Stimulated activated naive CD8-positive, alpha-beta T cell treated with anti-CD3 and anti-CD28 coated beads, Interleukin-15, amount 100 ng/mL, for 72 hours (primary cell): ENCODE results near the gene SCN5A.

ENCODE experiments used
- ATAC-seq: fragments of 150-1000 bp; cut with Tn5 transposase; 2 replicates; pipeline ENCODE4 v1.10.0; 2021; ENCODE audit warnings: mild to moderate bottlenecking, moderate library complexity
- DNase-seq, 2 donors: peaks; one replicate each; pipeline ENCODE4 v3.0.0; 2021 to 2022
- H3K27ac Mint-ChIP-seq, 2 donors: one replicate each; pipeline ENCODE4 v1.8.0; 2022; ENCODE audit warnings: mild to moderate bottlenecking in 2 of 2, mixed read lengths in 2 of 2, moderate library complexity in 2 of 2
- H3K27me3 Mint-ChIP-seq: one replicate; pipeline ENCODE4 v1.8.0; 2022; ENCODE audit warnings: mixed read lengths
- H3K4me1 Mint-ChIP-seq: one replicate; pipeline ENCODE4 v1.8.0; 2022; ENCODE audit warnings: mild to moderate bottlenecking, mixed read lengths
- H3K4me3 Mint-ChIP-seq, 2 donors: one replicate each; pipeline ENCODE4 v1.8.0; 2022; ENCODE audit warnings: mild to moderate bottlenecking in 2 of 2, mixed read lengths in 2 of 2, moderate library complexity in 1 of 2
- H3K9me3 Mint-ChIP-seq, 2 donors: one replicate each; pipeline ENCODE4 v1.8.0; 2022; ENCODE audit warnings: mixed read lengths in 2 of 2

SCN5A gene

GRCh38 chr3:38649500-38650247, at the start of gene SCN5A:
SCN5A (minus strand) TSS chr3:38649687; CDS start chr3:38633307, 16,380 bp downstream.
- H3K4me1 Mint-ChIP-seq, result peaks cover 6% of the 10 kb centered on the region
- peak; percentile 46 to 55 for DNase-seq
- H3K27ac Mint-ChIP-seq, result peak within 1 kb of the TSS in 1 of 2 donors; percentile 2
- H3K9me3 Mint-ChIP-seq, result no peaks in the 10 kb centered on the region
- peak; percentile 82 for ATAC-seq
- H3K27me3 Mint-ChIP-seq, result peaks cover 18% of the 10 kb centered on the region
- H3K4me3 Mint-ChIP-seq, result peak within 1 kb of the TSS; percentile 64 to 71

GRCh38 chr3:38698760-38699159, 49.3 kb upstream of the SCN5A start:
- H3K27ac Mint-ChIP-seq, result no peak overlapping the region
- no peak for ATAC-seq
- DNase-seq, result no peak
- no peaks in the 10 kb centered on the region for H3K4me1 Mint-ChIP-seq
- H3K9me3 Mint-ChIP-seq, result no peaks in the 10 kb centered on the region
- peaks cover 6% of the 10 kb centered on the region for H3K27me3 Mint-ChIP-seq
- H3K4me3 Mint-ChIP-seq, result no peak overlapping the region

GRCh38 chr3:38698061-38698460, 48.6 kb upstream of the SCN5A start:
- no peak overlapping the region for H3K27ac Mint-ChIP-seq
- ATAC-seq, result no peak
- no peaks in the 10 kb centered on the region for H3K9me3 Mint-ChIP-seq
- DNase-seq, result no peak
- H3K27me3 Mint-ChIP-seq, result peaks cover 6% of the 10 kb centered on the region
- no peaks in the 10 kb centered on the region for H3K4me1 Mint-ChIP-seq
- no peak overlapping the region for H3K4me3 Mint-ChIP-seq

GRCh38 chr3:38696034-38696433, 46.5 kb upstream of the SCN5A start:
- DNase-seq (no peak), ATAC-seq (no peak)
- no peak overlapping the region for H3K4me3 Mint-ChIP-seq
- H3K9me3 Mint-ChIP-seq, result no peaks in the 10 kb centered on the region
- no peak overlapping the region for H3K27ac Mint-ChIP-seq
- peaks cover 6% of the 10 kb centered on the region for H3K27me3 Mint-ChIP-seq
- H3K4me1 Mint-ChIP-seq, result no peaks in the 10 kb centered on the region

GRCh38 chr3:38690185-38690584, 40.7 kb upstream of the SCN5A start:
- DNase-seq (no peak), ATAC-seq (no peak)
- Mint-ChIP-seq H3K27ac (no peak overlapping the region), H3K9me3 (no peaks in the 10 kb centered on the region), H3K27me3 (no peaks in the 10 kb centered on the region), H3K4me1 (no peaks in the 10 kb centered on the region), H3K4me3 (no peak overlapping the region)

- no peak overlapping the region for H3K27ac Mint-ChIP-seq
- no peaks in the 10 kb centered on the region for H3K27me3 Mint-ChIP-seq
- H3K9me3 Mint-ChIP-seq, result no peaks in the 10 kb centered on the region
- ATAC-seq, result no peak
- no peak for DNase-seq
- no peaks in the 10 kb centered on the region for H3K4me1 Mint-ChIP-seq
- H3K4me3 Mint-ChIP-seq, result no peak overlapping the region
Observed at GRCh38 chr3:38689774-38690173, 40.3 kb upstream of the SCN5A start.

GRCh38 chr3:38689346-38689745, 39.9 kb upstream of the SCN5A start:
- ATAC-seq, result no peak
- H3K4me1 Mint-ChIP-seq, result no peaks in the 10 kb centered on the region
- no peak for DNase-seq
- no peak overlapping the region for H3K4me3 Mint-ChIP-seq
- no peak overlapping the region for H3K27ac Mint-ChIP-seq
- H3K9me3 Mint-ChIP-seq, result no peaks in the 10 kb centered on the region
- no peaks in the 10 kb centered on the region for H3K27me3 Mint-ChIP-seq

- Mint-ChIP-seq H3K27ac (no peak overlapping the region), H3K4me1 (no peaks in the 10 kb centered on the region), H3K9me3 (no peaks in the 10 kb centered on the region), H3K27me3 (no peaks in the 10 kb centered on the region), H3K4me3 (no peak overlapping the region)
- ATAC-seq (no peak), DNase-seq (no peak)
Observed at GRCh38 chr3:38687321-38687720, 37.8 kb upstream of the SCN5A start.

- Mint-ChIP-seq H3K27me3 (no peaks in the 10 kb centered on the region), H3K4me3 (no peak overlapping the region), H3K4me1 (no peaks in the 10 kb centered on the region), H3K9me3 (no peaks in the 10 kb centered on the region), H3K27ac (no peak overlapping the region)
- ATAC-seq (no peak), DNase-seq (no peak)
Observed at GRCh38 chr3:38684546-38684945, 35.1 kb upstream of the SCN5A start.

GRCh38 chr3:38669668-38670067, 20.2 kb upstream of the SCN5A start:
- Mint-ChIP-seq H3K27me3 (peaks cover 7% of the 10 kb centered on the region), H3K4me3 (no peak overlapping the region), H3K27ac (no peak overlapping the region), H3K4me1 (no peaks in the 10 kb centered on the region), H3K9me3 (no peaks in the 10 kb centered on the region)
- DNase-seq (no peak), ATAC-seq (no peak)

GRCh38 chr3:38662544-38662943, 13.1 kb upstream of the SCN5A start:
- H3K9me3 Mint-ChIP-seq, result no peaks in the 10 kb centered on the region
- ATAC-seq, result no peak

GRCh38 chr3:38658841-38659240, 9.4 kb upstream of the SCN5A start:
- Mint-ChIP-seq H3K27ac (no peak overlapping the region), H3K4me1 (peaks cover 6% of the 10 kb centered on the region), H3K9me3 (no peaks in the 10 kb centered on the region), H3K4me3 (no peak overlapping the region), H3K27me3 (peaks cover 48% of the 10 kb centered on the region)
- ATAC-seq, result no peak
- no peak for DNase-seq

More at GRCh38 chr3:38662544-38662943, 13.1 kb upstream of the SCN5A start:
- DNase-seq, result no peak
- Mint-ChIP-seq H3K4me1 (no peaks in the 10 kb centered on the region), H3K27ac (no peak overlapping the region), H3K4me3 (no peak overlapping the region), H3K27me3 (peaks cover 41% of the 10 kb centered on the region)

- H3K4me3 Mint-ChIP-seq, result no peak overlapping the region
- ATAC-seq, result no peak
- H3K27ac Mint-ChIP-seq, result no peak overlapping the region
- peaks cover 62% of the 10 kb centered on the region for H3K27me3 Mint-ChIP-seq
- H3K4me1 Mint-ChIP-seq, result peaks cover 6% of the 10 kb centered on the region
- no peak for DNase-seq
- no peaks in the 10 kb centered on the region for H3K9me3 Mint-ChIP-seq
Observed at GRCh38 chr3:38657369-38657768, 7.9 kb upstream of the SCN5A start.

- no peaks in the 10 kb centered on the region for H3K9me3 Mint-ChIP-seq
- H3K4me1 Mint-ChIP-seq, result peaks cover 6% of the 10 kb centered on the region
- peaks cover 67% of the 10 kb centered on the region for H3K27me3 Mint-ChIP-seq
- ATAC-seq (peak; percentile 61), DNase-seq (no peak)
- H3K27ac Mint-ChIP-seq, result no peak overlapping the region
- no peak overlapping the region for H3K4me3 Mint-ChIP-seq
Observed at GRCh38 chr3:38655708-38656300, 6.3 kb upstream of the SCN5A start.

- Mint-ChIP-seq H3K27me3 (peaks cover 54% of the 10 kb centered on the region), H3K4me3 (no peak overlapping the region), H3K27ac (no peak overlapping the region), H3K4me1 (peaks cover 6% of the 10 kb centered on the region), H3K9me3 (no peaks in the 10 kb centered on the region)
- ATAC-seq, result no peak
- DNase-seq, result no peak
Observed at GRCh38 chr3:38653685-38654537, 4.4 kb upstream of the SCN5A start.

- no peak for DNase-seq
- Mint-ChIP-seq H3K4me1 (peaks cover 12% of the 10 kb centered on the region), H3K9me3 (no peaks in the 10 kb centered on the region), H3K27me3 (peaks cover 44% of the 10 kb centered on the region), H3K27ac (no peak overlapping the region), H3K4me3 (no peak overlapping the region)
- no peak for ATAC-seq
Observed at GRCh38 chr3:38652934-38653333, 3.4 kb upstream of the SCN5A start.
